HCT116 (cell line): Measurements from ENCODE around the gene HTR7. TPM values are rescaled to one million over a fixed set of nuclear protein-coding genes. Genes with fewer than 3 reads are reported as not detected.
A peak's percentile ranks its signal among the peaks of the same experiment; 100 is the strongest.

Source experiments
- ATAC-seq: fragments of 200-7000 bp; cut with Tn5 transposase; 2 replicates; pipeline ENCODE4 v1.9.1; 2020; ENCODE audit warnings: mild to moderate bottlenecking, moderate library complexity
- BruUV-seq: library from RNA; stranded (reverse); fragments of 400-500 nt; replicated peaks from 2 replicates; lab custom pipeline; 2021; lab: Mats Ljungman, UMichigan
- CTCF ChIA-PET: fragments of 300-600 bp; sonication (Branson Sonifier 250); formaldehyde crosslinking; loops from one replicate; lab custom pipeline; 2021; ENCODE audit warnings: antibody characterized with exemption; lab: Charles Lee
- POLR2A ChIA-PET: fragments of 300-600, 350-600 bp; sonication (Branson Sonifier 250); formaldehyde crosslinking; loops from one replicate; lab custom pipeline; 2021; ENCODE audit warnings: antibody characterized with exemption; lab: Charles Lee
- RAD21 ChIA-PET, 2 experiments: fragments of 300-600 bp; sonication (Branson Sonifier 250); formaldehyde crosslinking; loops; one replicate each; lab custom pipeline; 2023; ENCODE audit warnings: low total read pairs in 2 of 2; ENCODE audit not compliant: uncharacterized antibody in 2 of 2, unreplicated experiment in 2 of 2, low non-redundant PET in 1 of 2; lab: Charles Lee
- DNase-seq: peaks from one replicate; pipeline ENCODE4 v3.0.0-alpha.2; 2010; ENCODE audit warnings: low read depth, low spot score
- H2AFZ ChIP-seq: fragments of 200-600 bp; shearing (Covaris generic), sonication (generic); 2 replicates; pipeline ENCODE4 v1.6.1; 2017; ENCODE audit warnings: low read depth, mixed run types, mixed read lengths, antibody characterized with exemption, low read length; ENCODE audit not compliant: poor library complexity, severe bottlenecking
- H3K27ac ChIP-seq: 2 replicates; pipeline ENCODE4 v1.5.1; 2012; ENCODE audit warnings: low read depth, low read length
- H3K27me3 ChIP-seq: fragments of 200-600 bp; sonication (generic); 2 replicates; pipeline ENCODE4 v1.6.1; 2016; ENCODE audit warnings: mixed run types, low read length, mixed read lengths; ENCODE audit not compliant: insufficient read depth
- H3K36me3 ChIP-seq, 2 experiments: fragments of 200-500 bp in 1 of 2; fragments of 200-600 bp in 1 of 2; sonication (Bioruptor generic) in 1 of 2; sonication (generic) in 1 of 2; 2 replicates each; pipeline versions ENCODE4 v1.5.1 to v1.6.1; 2014 to 2016; ENCODE audit warnings: low read length in 2 of 2, inconsistent platforms in 1 of 2, mixed read lengths in 1 of 2, mixed run types in 1 of 2; ENCODE audit not compliant: insufficient read depth in 2 of 2, control insufficient read depth in 1 of 2
- H3K4me1 ChIP-seq, 2 experiments: fragments of 200-600 bp in 1 of 2; sonication (generic) in 1 of 2; 2 replicates each; pipeline versions ENCODE4 v1.5.1 to v1.6.1; 2012 to 2017; ENCODE audit warnings: low read length in 2 of 2, inconsistent platforms in 1 of 2, mild to moderate bottlenecking in 1 of 2, mixed read lengths in 1 of 2, mixed run types in 1 of 2, moderate library complexity in 1 of 2; ENCODE audit not compliant: insufficient read depth in 2 of 2, control insufficient read depth in 1 of 2
- H3K4me2 ChIP-seq: fragments of 200-600 bp; sonication (generic); 2 replicates; pipeline ENCODE4 v1.6.1; 2017; ENCODE audit warnings: mixed run types, low read length, mixed read lengths
- H3K4me3 ChIP-seq, 2 experiments: fragments of 200-600 bp in 1 of 2; sonication (generic) in 1 of 2; replicated peaks in 1 of 2; 2 replicates each; pipeline ENCODE4 v1.5.1; 2011 to 2016; ENCODE audit warnings: low read length in 2 of 2, control low read depth in 1 of 2, low read depth in 1 of 2, mild to moderate bottlenecking in 1 of 2, mixed read lengths in 1 of 2, mixed run types in 1 of 2
- H3K79me2 ChIP-seq: fragments of 200-600 bp; sonication (generic); 2 replicates; pipeline ENCODE4 v1.6.1; 2017; ENCODE audit warnings: mild to moderate bottlenecking, mixed run types, low read length, moderate library complexity, mixed read lengths; ENCODE audit not compliant: insufficient read depth
- H3K9ac ChIP-seq: fragments of 200-600 bp; sonication (generic); 2 replicates; pipeline ENCODE4 v1.6.1; 2016; ENCODE audit warnings: low read length, mixed read lengths
- H3K9me2 ChIP-seq: fragments of 200-600 bp; sonication (generic), shearing (Covaris generic); 2 replicates; pipeline ENCODE4 v1.6.1; 2017; ENCODE audit warnings: mixed run types, mild to moderate bottlenecking, moderate library complexity; ENCODE audit not compliant: insufficient read depth
- H3K9me3 ChIP-seq, 2 experiments: fragments of 200-500 bp in 1 of 2; fragments of 200-600 bp in 1 of 2; sonication (Bioruptor generic) in 1 of 2; sonication (generic) in 1 of 2; 2 replicates each; pipeline ENCODE4 v1.6.1; 2014 to 2017; ENCODE audit warnings: low read length in 2 of 2, mixed read lengths in 2 of 2, inconsistent platforms in 1 of 2, low read depth in 1 of 2, mild to moderate bottlenecking in 1 of 2, mixed run types in 1 of 2, moderate library complexity in 1 of 2; ENCODE audit not compliant: control insufficient read depth in 1 of 2, insufficient read depth in 1 of 2
- H4K20me1 ChIP-seq: fragments of 200-600 bp; sonication (generic), shearing (Covaris generic); 2 replicates; pipeline ENCODE4 v1.6.1; 2017; ENCODE audit warnings: mixed run types, mild to moderate bottlenecking, moderate library complexity; ENCODE audit not compliant: insufficient read depth
- CTCF ChIP-seq, 3 experiments: fragments of 200-600 bp in 1 of 3; sonication (generic) in 1 of 3; IDR thresholded peaks in 2 of 3; conservative IDR thresholded peaks in 1 of 3; 2 replicates each; pipeline ENCODE4 v1.5.1; 2012 to 2017; ENCODE audit warnings: low read depth in 2 of 3, low read length in 2 of 3, antibody characterized with exemption in 1 of 3, borderline replicate concordance in 1 of 3, control low read depth in 1 of 3, mild to moderate bottlenecking in 1 of 3, mixed read lengths in 1 of 3, mixed run types in 1 of 3, moderate library complexity in 1 of 3; ENCODE audit not compliant: insufficient read depth in 1 of 3
- MAX ChIP-seq: IDR thresholded peaks from 2 replicates; pipeline ENCODE4 v1.6.1; 2012
- POLR2A ChIP-seq: IDR thresholded peaks from 2 replicates; pipeline ENCODE4 v1.7.0; 2011; ENCODE audit warnings: borderline replicate concordance; ENCODE audit not compliant: insufficient read depth, insufficient read length; ENCODE audit errors: extremely low read depth
- RAD21 ChIP-seq: IDR thresholded peaks from 2 replicates; pipeline ENCODE4 v1.6.1; 2012; ENCODE audit warnings: low read depth, mild to moderate bottlenecking
- SP1 ChIP-seq: IDR thresholded peaks from 2 replicates; pipeline ENCODE4 v1.6.1; 2012; ENCODE audit warnings: low read depth
- ZFX ChIP-seq: fragments of 450-650 bp; IDR thresholded peaks from 2 replicates; pipeline ENCODE4 v1.6.1; 2017
- intact Hi-C: fragments of 100-400 bp; cut with micrococcal nuclease; formaldehyde crosslinking; loops from 2 replicates; pipeline ENCODE4 v1.10.0; 2022
- total RNA-seq: library from RNA; stranded (reverse); gene quantifications from one replicate; pipeline ENCODE4 v1.2.1, GENCODE V29; 2021; ENCODE audit not compliant: unreplicated experiment

The HTR7 gene
- total RNA-seq, 1 experiment from 2014 or later, result 32.2 TPM

DNA sequence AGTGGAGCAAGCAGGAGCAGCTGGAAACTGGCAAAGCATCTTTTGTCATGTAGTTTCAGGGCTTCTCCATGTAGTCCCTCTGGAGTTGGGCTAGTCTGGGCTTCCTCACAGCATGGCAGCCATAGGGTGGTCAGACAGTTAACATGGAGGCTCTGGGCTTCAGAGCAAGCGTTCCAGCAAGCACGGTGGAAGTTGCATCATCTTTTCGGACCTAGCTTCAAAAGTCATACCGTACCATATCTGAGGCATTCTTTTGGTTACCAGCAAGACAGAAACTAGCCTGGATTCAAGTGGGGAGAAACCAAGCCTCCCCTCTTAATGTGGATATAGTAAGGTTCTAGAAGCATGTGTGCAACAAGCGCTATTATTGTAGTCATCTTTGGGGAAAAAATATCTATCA lies 135.0 kb downstream of the HTR7 start:
- POLR2A ChIA-PET, result no interaction called here
- H3K4me3 ChIP-seq, result no peak overlapping the region
- CTCF ChIA-PET, result no interaction called here
- no peak overlapping the region for H3K27ac ChIP-seq
- no peaks in the 10 kb centered on the region for H3K27me3 ChIP-seq
- no peak for TF ChIP-seq ZFX
- no peak for TF ChIP-seq POLR2A
- TF ChIP-seq SP1, result no peak
- H3K36me3 ChIP-seq, result no peaks in the 10 kb centered on the region
- no TSS peak for BruUV-seq
- H3K4me2 ChIP-seq, result no peak overlapping the region
- H3K4me1 ChIP-seq, result peaks cover 3 to 4% of the 10 kb centered on the region in 2 experiments; a peak in 1 of 4 replicates
- H2AFZ ChIP-seq, result no peak overlapping the region
- RAD21 ChIA-PET, result no interaction called here
- no peak overlapping the region for H3K9ac ChIP-seq
- no peak for ATAC-seq
- no peaks in the 10 kb centered on the region for H3K9me3 ChIP-seq
- no peak for DNase-seq
- H3K79me2 ChIP-seq, result no peaks in the 10 kb centered on the region
- intact Hi-C loops, result no loop called here
- no peaks in the 10 kb centered on the region for H3K9me2 ChIP-seq
- H4K20me1 ChIP-seq, result no peaks in the 10 kb centered on the region

DNA sequence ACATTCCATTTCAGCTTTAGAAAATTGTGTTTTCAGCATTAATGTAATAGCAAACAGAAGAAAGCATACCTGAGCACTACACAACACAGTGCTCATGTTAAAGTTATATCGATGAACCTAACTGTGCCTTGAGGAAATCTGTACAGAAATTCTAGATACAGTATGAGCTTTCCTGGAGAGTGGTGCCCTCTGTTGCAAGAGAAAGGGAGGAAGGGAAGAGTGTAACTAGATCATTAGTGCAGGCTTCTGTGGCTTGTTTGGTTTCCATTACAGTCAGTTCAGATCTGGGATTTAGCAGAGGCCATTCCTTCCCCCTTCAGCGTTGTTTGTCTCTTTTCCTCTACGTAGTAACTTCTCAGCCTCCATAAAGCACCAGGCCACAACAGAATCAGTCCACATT lies 139.7 kb downstream of the HTR7 start:
- no peaks in the 10 kb centered on the region for H3K36me3 ChIP-seq
- TF ChIP-seq MAX, result no peak
- no peak for TF ChIP-seq POLR2A
- peak; percentile 59 for TF ChIP-seq RAD21
- 0 out of 6 replicates have a peak, but pooled peaks of 1 of the 3 experiments have one; percentile 9 for TF ChIP-seq CTCF (IDR thresholded peaks at IDR 0.05 in 2 of 3, conservative IDR thresholded peaks at IDR 0.05 in 1 of 3; ENCODE audit: borderline replicate concordance in 1 of 3, insufficient read depth in 1 of 3, low read depth in 2 of 3, low read length in 2 of 3)
- TF ChIP-seq, all 23 proteins: peak for 2
- Histone ChIP-seq H3K4me1 (0 out of 4 replicates have a peak, but pooled peaks cover 0 to 4% of the 10 kb centered on the region in 2 experiments), H3K9ac (no peak overlapping the region), H3K27ac (no peak overlapping the region), H2AFZ (no peak overlapping the region), H3K79me2 (no peaks in the 10 kb centered on the region), H3K4me2 (no peak overlapping the region), H3K27me3 (no peaks in the 10 kb centered on the region), H4K20me1 (no peaks in the 10 kb centered on the region), H3K4me3 (no peak overlapping the region), H3K9me3 (no peaks in the 10 kb centered on the region), H3K9me2 (no peaks in the 10 kb centered on the region)
- ChIA-PET POLR2A (no interaction called here), RAD21 (no interaction called here), CTCF (no interaction called here)
- intact Hi-C loops, result no loop called here
- DNase-seq (no peak), ATAC-seq (peak; percentile 53; the same call in 1 of the 2 replicates)
- no TSS peak for BruUV-seq
